GM21423 (cell line): ENCODE results near the gene VRK2.
"Not testable (repeated sequence)": the region's sequence is repeated elsewhere in the genome, so short reads cannot be mapped to it uniquely, and the experiment has no call there.

Source experiments
- ATAC-seq: cut with Tn5 transposase; IDR thresholded peaks from one replicate; pipeline ENCODE4 v1.9.1; 2021; ENCODE audit warnings: mild to moderate bottlenecking, moderate library complexity; ENCODE audit not compliant: unreplicated experiment

VRK2 gene

DNA sequence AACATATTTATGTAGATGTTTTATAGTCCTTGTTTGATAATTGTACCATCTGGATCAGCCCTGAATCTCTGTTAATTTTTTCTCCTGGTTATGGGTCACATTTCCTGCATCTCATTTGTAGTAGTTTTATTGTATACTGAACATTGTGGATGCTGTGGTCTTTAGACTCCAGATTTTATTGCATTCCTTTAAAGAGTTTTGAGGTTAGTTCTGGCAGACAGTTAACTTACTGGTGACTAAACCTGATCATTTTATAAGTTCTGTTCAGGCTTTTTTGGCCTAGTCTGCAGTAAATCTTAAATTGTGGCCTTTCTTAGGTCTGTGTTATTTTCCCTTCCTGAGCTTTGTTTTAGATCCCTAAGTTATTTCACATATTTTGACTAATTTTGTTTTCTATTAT lies 110.2 kb downstream of the VRK2 start:
- ATAC-seq, result no peak

DNA sequence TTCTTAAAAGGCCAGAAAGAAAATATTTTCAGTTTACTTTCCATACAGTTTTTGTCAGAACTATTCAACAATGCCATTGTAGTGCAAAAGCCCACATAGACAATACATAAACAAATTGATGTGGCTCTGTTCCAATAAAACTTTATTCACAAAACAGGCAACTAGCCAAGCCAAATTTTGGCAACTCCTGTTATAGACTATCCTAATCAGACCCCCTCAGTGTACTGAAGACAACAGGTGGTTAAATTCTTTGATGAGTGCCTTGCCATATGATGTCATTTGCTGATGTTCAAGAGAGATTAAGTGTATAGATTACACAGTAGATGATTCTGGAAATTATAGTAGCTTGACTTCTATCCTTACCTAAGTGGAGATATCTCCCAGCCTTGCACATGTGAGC lies 111.1 kb downstream of the VRK2 start:
- no peak for ATAC-seq

GRCh38 chr2:58158481-58158880 lies 111.9 kb downstream of the VRK2 start:
- no peak for ATAC-seq

- ATAC-seq, result no peak
Measured at GRCh38 chr2:58163913-58164312, 117.3 kb downstream of the VRK2 start.

DNA sequence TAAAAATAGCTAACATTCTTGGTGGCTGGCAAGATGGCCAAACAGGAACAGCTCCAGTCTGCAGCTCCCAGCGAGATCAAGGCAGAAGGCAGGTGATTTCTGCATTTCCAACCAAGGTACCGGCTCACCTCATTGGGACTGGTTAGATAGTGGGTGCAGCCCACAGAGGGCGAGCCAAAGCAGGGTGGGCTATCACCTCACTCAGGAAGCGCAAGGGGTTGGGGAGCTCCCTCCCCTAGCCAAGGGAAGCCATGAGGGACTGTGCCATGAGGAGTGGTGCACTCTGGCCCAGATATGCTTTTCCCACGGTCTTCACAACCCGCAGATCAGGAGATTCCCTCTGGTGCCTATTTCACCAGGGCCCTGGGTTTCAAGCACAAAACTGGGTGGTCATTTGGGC lies 121.5 kb downstream of the VRK2 start:
- ATAC-seq, result not testable (repeated sequence)

DNA sequence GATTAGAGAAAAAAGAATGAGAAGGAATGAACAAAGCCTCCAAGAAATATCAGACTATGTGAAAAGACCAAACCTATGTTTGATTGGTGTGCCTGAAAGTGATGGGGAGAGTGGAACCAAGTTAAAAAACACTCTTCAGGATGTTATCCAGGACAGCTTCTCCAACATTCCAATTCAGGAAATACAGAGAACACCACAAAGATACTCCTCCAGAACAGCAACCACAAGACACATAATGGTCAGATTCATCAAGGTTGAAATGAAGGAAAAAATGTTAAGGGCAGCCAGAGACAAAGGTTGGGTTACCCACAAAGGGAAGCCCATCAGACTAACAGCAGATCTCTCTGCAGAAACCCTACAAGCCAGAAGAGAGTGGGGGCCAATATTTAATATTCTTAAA lies 123.2 kb downstream of the VRK2 start:
- ATAC-seq, result not testable (repeated sequence)

DNA sequence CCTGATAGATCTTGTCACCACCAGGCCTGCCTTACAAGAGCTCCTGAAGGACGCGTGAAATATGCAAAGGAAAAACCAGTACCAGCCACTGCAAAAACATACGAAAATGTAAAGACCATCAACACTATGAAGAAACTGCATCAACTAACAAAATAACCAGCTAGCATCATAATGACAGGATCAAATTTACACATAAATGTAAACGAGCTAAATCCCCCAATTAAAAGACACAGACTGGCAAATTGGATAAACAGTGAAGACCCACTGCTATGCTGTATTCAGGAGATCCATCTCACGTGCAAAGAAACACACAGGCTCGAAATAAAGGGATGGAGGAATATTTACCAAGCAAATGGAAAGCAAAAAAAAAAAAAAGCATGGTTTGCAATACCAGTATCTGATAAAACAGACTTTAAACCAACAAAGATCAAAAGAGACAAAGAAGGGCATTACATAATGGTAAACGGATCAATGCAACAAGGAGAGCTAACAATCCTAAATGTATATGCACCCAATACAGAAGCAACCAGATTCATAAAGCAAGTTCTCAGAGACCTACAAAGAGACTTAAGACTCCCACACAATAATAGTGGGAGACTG lies 123.8 kb downstream of the VRK2 start:
- ATAC-seq, result not testable (repeated sequence)

DNA sequence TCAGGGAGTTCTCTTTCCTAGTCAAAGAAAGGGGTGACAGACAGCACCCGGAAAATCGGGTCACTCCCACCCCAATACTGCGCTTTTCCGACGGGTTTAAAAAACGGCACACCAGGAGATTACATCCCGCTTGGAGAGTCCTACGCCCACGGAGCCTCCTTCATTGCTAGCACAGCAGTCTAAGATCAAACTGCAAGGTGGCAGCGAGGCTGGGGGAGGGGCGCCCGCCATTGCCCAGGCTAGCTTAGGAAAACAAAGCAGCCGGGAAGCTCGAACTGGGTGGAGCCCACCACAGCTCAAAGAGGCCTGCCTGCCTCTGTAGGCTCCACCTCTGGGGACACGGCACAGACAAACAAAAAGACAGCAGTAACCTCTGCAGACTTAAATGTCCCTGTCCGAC lies 125.2 kb downstream of the VRK2 start:
- ATAC-seq, result not testable (repeated sequence)

- ATAC-seq, result not testable (repeated sequence)
Measured at GRCh38 chr2:58177187-58177586, 130.6 kb downstream of the VRK2 start.

DNA sequence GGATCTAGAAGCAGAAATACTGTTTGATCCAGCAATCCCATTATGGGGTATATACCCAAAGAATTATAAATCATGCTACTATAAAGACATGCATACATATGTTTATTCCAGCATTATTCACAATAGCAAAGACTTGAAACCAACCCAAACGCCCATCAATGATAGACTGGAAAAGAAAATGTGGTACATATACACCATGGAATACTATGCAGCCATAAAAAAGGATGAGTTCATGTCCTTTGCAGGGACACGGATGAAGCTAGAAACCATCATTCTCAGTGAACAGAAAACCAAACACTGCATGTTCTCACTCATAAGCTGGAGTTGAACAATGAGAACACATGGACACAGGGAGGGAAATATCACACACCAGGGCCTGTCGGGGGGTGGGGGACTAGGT lies 133.6 kb downstream of the VRK2 start:
- ATAC-seq, result not testable (repeated sequence)

- ATAC-seq, result no peak
Measured at GRCh38 chr2:58180635-58181034, 134.0 kb downstream of the VRK2 start.

DNA sequence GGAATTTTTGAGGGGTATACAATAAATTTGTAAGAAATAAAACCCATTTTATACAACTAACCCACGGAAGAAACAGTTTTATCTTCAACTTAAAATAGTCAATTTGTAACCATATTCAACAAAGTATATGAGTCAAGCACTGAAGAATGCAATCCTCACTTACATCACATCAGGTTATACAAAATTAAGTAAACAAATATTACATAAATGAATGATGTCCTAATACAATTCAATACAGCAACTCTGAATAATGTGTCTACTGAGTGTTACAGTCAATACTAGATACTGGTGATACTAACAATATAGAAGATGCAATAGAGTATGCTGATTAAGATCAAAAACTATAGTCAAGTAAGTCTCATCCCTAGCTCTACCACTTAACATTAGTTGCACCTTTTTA lies 135.9 kb downstream of the VRK2 start:
- no peak for ATAC-seq

DNA sequence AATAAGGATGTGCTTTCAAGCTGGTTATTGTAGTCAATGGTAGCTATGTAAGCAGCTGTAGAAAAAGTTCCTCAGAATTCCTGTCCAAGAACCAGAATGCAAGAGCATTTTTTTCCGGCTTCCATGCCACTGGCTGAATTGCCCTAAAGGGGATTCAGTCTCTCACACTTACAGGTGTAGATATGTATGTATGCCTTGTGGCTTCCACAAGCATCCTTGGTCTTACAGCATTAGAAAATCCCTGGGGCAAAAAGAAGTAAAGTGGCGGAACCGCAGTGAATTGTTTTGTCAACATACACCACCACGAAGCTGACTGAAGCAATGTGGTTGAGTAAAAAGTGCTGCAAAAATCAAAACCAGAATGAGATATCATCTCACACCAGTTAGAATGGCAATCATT lies 139.9 kb downstream of the VRK2 start:
- no peak for ATAC-seq

DNA sequence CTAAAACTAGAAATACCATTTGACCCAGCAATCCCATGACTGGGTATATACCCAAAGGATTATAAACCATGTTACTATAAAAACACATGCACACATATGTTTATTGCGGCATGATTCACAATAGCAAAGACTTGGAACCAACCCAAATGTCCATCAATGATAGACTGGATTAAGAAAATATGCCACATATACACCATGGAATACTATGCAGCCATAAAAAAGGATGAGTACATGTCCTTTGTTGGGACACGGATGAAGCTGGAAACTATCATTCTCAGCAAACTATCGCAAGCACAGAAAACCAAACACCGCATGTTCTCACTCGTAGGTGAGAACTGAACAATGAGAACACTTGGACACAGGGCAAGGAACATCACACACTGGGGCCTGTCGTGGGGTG lies 140.4 kb downstream of the VRK2 start:
- ATAC-seq, result not testable (repeated sequence)

- no peak for ATAC-seq
Measured at GRCh38 chr2:58194458-58194857, 147.9 kb downstream of the VRK2 start.

DNA sequence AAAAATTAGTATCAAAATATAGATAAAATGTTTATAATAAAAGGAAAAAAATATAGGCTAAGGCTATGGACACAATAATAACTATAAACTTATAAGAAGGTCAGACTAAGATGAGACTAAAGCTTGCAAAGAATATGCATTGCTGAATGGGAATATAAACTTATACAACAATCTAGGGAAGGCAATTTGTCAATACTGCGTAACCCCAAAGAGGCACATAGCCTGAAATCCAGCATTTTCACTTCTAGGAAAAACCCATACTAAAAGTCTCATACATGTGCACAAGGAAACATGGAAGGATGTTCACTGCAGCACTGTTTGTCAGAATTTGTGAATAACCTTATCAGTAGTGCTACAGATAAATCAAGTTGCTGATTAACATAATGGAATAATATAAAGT lies 149.1 kb downstream of the VRK2 start:
- ATAC-seq, result no peak

GRCh38 chr2:58197894-58198293 lies 151.3 kb downstream of the VRK2 start:
- ATAC-seq, result no peak

GRCh38 chr2:58202404-58202803 lies 155.8 kb downstream of the VRK2 start:
- ATAC-seq, result no peak

DNA sequence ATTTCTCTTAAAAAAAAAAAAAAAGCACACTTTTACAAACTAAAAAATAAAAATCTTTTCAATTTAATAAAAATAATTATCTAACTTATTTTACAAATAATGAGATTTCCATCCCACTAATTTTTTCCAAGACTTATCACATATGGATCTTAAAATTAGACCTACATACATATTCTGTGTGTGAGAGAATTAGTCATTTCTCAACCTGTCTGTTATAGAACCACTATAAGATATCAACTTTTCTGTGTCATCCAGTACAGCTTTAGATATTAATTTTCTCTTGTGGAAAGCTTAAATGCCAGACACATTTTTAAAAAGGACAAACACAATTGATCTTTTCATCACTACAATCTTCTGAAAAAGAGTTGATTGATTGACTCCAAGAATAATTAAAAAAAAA lies 156.4 kb downstream of the VRK2 start:
- ATAC-seq, result no peak

DNA sequence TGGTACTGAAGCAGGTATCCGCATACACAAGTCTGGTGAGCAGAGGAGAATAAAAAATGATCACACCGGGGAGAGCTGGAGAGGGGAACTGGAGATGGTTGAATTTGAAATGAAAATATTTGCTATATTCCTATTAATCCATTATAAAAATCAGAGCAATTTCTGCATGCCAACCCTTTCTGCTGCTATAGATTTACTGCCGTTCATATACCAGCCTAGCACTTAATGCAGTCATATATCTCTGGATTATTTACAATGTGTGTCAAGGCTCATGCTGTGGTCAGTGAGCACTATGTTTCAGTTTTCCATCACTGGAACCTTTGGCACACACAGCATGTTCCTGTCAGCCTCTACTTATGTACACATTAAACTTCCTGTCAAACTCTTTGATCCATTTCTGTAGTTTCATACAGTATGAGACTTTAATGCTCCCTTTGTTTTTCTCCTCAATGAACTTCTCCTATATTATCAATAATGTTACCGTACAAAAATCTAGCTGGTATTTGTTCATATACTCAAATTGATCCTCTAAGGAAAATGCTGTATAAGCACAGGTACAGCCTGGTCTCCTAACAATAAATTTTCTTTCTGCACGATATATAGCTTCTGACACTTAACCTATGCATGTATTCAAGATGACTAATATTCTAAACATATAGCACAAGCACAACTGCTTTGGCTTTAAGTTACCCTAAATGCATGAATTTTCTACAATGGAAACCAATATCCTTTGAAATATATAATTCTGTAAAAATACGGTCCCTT lies 157.8 kb downstream of the VRK2 start:
- ATAC-seq, result no peak

GRCh38 chr2:58206785-58207184 lies 160.2 kb downstream of the VRK2 start:
- no peak for ATAC-seq

- ATAC-seq, result no peak
Measured at GRCh38 chr2:58207189-58207588, 160.6 kb downstream of the VRK2 start.
